Uterus (tissue), 4 donors: ENCODE results near the gene IKBKE. TPM values are rescaled to one million over a fixed set of nuclear protein-coding genes. Genes with fewer than 3 reads are reported as not detected.
A peak's percentile ranks its signal among the peaks of the same experiment; 100 is the strongest.

Experiments
- DNase-seq, 2 donors: peaks; one replicate each; pipeline ENCODE4 v3.0.0-alpha.2; 2019 to 2020
- H3K27ac ChIP-seq, 2 donors: fragments of 200-600 bp; sonication (generic); 1 replicate in 1 of 2; 2 replicates in 1 of 2; pipeline ENCODE4 v1.5.1; 2016 to 2018
- H3K27me3 ChIP-seq, 2 donors: fragments of 200-600 bp; sonication (generic); one replicate each; pipeline ENCODE4 v1.5.1; 2018 to 2019; ENCODE audit warnings: control low read depth in 1 of 2
- H3K36me3 ChIP-seq, 2 donors: fragments of 200-600 bp; sonication (generic); one replicate each; pipeline ENCODE4 v1.5.1; 2019; ENCODE audit warnings: control low read depth in 1 of 2
- H3K4me1 ChIP-seq, 2 donors: fragments of 200-600 bp; sonication (generic); one replicate each; pipeline ENCODE4 v1.5.1; 2018 to 2019; ENCODE audit warnings: control low read depth in 1 of 2
- H3K4me3 ChIP-seq, 2 donors: fragments of 200-600 bp; sonication (generic); 1 replicate in 1 of 2; 2 replicates in 1 of 2; pipeline ENCODE4 v1.5.1; 2018 to 2019; ENCODE audit warnings: mild to moderate bottlenecking in 1 of 2
- H3K9me3 ChIP-seq, 2 donors: fragments of 200-600 bp; sonication (generic); one replicate each; pipeline ENCODE4 v1.5.1; 2019; ENCODE audit warnings: control low read depth in 1 of 2
- POLR2A ChIP-seq, 2 donors: fragments of 450-650 bp; IDR thresholded peaks; one replicate each; pipeline ENCODE4 v1.6.1; 2016; ENCODE audit warnings: antibody characterized with exemption in 2 of 2, mild to moderate bottlenecking in 1 of 2, moderate library complexity in 1 of 2
- intact Hi-C: fragments of 100-400 bp; cut with DNase I; formaldehyde crosslinking; loops from one replicate; pipeline ENCODE4 v1.15.1; 2023; ENCODE audit warnings: low total_unique reads
- total RNA-seq, 4 donors: library from RNA; depleted of rRNA in 3 of 4; stranded (reverse); fragments of >200 nt in 3 of 4; gene quantifications; one replicate each; pipeline versions ENCODE4 v1.1.0 to v1.2.4, GENCODE V29; 2014 to 2023
- TF ChIP-seq, protein P1 (sequence below), 4 experiments: fragments of 200-600 bp in 2 of 4; fragments of 450-650 bp in 2 of 4; sonication (generic) in 2 of 4; IDR thresholded peaks; one replicate each; pipeline ENCODE4 v1.5.1; 2016 to 2019; ENCODE audit warnings: antibody characterized with exemption in 4 of 4, mild to moderate bottlenecking in 2 of 4, moderate library complexity in 1 of 4
- donor health status: DM: yes; HTN: yes; CAD: no.

IKBKE gene
- total RNA-seq, result 1 to 10 TPM in 2 of 4 donors, not detected in 2; 1.5 to 6.7 TPM

DNA sequence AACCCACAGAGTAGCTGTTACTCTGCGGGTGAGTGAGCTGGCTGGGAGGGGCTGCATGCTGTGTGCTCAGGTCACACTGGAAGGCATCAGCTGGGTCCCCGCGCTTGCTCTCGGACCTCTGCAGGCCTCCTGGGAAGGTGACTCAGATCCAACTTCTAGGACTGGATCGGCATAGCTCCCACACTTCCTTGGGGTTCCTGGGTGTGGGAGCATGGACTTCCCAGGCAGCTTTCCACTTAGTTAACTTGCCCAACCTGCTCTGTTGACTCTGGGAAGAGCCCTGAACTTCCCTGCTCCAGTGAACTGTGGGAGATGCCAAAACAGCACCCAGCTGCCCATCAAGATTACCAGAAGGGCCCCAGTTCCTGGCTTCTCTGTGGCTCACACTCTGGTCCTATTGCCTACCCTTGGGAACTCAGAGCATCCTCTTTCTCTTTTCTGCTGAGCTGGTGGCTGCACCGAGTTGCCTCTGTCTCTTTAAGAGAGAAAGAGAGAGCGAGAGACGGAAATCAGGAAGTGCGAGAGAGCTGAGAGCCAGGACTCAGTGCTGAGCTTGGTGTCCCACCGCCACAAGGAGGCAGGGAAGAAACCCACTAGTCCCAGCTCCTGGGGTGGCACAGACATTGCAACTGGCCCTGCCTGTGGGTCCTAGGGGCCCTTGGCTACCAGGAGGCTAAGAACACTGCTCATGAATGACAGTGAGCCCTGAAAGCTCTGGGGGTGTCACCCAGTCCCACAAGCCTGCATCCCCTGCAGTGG is at the start of gene IKBKE:
Gene IKBKE, plus strand, starts transcription at position 544 of the 759 bp plus-strand sequence. CDS start 2,752 bp downstream, outside the sequence.
- H3K36me3 ChIP-seq, result no peaks in the 10 kb centered on the region
- peak within 1 kb of the TSS in 1 of 2 donors; percentile 22 for H3K27ac ChIP-seq
- H3K4me1 ChIP-seq, result peaks cover 0 to 8% of the 10 kb centered on the region in 2 donors
- DNase-seq, result peak in 1 of 2 donors; percentile 34
- intact Hi-C loops, result no loop called here
- TF ChIP-seq POLR2A (IDR thresholded peaks at IDR 0.05), result no peak
- TF ChIP-seq, protein P1, sequence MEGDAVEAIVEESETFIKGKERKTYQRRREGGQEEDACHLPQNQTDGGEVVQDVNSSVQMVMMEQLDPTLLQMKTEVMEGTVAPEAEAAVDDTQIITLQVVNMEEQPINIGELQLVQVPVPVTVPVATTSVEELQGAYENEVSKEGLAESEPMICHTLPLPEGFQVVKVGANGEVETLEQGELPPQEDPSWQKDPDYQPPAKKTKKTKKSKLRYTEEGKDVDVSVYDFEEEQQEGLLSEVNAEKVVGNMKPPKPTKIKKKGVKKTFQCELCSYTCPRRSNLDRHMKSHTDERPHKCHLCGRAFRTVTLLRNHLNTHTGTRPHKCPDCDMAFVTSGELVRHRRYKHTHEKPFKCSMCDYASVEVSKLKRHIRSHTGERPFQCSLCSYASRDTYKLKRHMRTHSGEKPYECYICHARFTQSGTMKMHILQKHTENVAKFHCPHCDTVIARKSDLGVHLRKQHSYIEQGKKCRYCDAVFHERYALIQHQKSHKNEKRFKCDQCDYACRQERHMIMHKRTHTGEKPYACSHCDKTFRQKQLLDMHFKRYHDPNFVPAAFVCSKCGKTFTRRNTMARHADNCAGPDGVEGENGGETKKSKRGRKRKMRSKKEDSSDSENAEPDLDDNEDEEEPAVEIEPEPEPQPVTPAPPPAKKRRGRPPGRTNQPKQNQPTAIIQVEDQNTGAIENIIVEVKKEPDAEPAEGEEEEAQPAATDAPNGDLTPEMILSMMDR (IDR thresholded peaks at IDR 0.05), result peak in 1 of 4 experiments; percentile 12
- H3K9me3 ChIP-seq, result no peaks in the 10 kb centered on the region
- H3K4me3 ChIP-seq, result peak within 1 kb of the TSS; percentile 42 to 46
- H3K27me3 ChIP-seq, result no peaks in the 10 kb centered on the region

DNA sequence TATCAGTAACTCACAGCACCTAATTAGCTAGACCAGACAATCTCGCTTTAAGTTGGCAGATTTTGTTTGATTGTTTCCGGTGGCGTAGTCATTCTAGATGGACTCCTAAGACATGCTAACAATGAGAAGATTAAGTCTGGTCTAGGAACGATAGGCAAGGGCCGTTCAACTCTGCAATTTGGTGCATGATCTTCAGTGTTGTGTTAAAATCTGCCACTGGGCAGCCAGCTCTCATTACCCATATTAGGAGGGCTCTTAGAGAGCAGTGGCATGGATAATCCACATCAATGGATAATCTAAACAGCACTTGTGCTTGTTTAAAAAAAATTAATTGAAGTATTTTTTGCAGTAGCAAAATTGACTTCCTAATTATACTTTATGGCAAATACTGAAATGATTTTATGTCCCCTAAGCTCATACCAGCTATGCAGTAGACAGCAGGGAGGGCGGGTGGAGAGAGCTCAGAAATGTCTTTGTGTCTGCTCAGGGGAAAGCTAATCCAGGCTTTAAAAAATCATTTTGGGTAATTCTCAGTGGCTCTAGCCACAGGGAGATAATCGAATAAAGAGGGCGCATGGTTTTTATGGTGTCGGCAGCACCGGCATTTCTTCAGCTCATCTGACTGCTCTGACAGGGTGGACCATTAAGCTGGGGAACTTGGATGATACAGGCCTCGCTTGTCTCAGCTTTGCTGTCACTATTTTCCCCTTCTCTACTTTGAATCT is 48.5 kb upstream of the IKBKE start:
- Histone ChIP-seq H3K9me3 (no peaks in the 10 kb centered on the region), H3K27me3 (no peaks in the 10 kb centered on the region), H3K27ac (no peak overlapping the region), H3K4me3 (no peak overlapping the region), H3K36me3 (no peaks in the 10 kb centered on the region), H3K4me1 (no peaks in the 10 kb centered on the region)
- TF ChIP-seq POLR2A (IDR thresholded peaks at IDR 0.05), result no peak
- TF ChIP-seq, protein P1 (IDR thresholded peaks at IDR 0.05), result no peak
- DNase-seq, result no peak
- intact Hi-C loops, result no loop called here

DNA sequence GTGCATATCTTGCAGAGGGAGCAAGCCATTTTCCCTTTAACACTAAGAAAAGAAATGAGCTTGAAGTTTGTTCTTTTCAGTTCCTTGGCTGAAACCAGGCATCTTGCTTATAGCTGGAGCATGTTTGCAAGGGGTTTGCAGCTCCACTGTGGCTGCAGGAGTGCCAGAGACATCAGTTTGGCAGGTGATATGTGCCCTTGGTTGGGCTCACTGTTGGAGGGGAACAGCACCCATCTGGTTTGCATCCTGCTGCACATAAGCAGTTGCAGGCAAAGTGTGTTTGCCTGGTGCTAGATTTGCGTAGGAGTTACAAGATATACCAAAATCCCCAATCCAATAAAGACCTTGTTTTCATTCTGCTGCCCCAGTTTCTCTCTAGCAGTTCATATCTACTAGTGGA is 47.8 kb upstream of the IKBKE start:
- intact Hi-C loops, result no loop called here
- DNase-seq, result no peak
- Histone ChIP-seq H3K4me1 (no peaks in the 10 kb centered on the region), H3K36me3 (no peaks in the 10 kb centered on the region), H3K27ac (no peak overlapping the region), H3K9me3 (no peaks in the 10 kb centered on the region), H3K4me3 (no peak overlapping the region), H3K27me3 (no peaks in the 10 kb centered on the region)
- TF ChIP-seq, protein P1 (IDR thresholded peaks at IDR 0.05), result no peak
- TF ChIP-seq POLR2A (IDR thresholded peaks at IDR 0.05), result no peak

DNA sequence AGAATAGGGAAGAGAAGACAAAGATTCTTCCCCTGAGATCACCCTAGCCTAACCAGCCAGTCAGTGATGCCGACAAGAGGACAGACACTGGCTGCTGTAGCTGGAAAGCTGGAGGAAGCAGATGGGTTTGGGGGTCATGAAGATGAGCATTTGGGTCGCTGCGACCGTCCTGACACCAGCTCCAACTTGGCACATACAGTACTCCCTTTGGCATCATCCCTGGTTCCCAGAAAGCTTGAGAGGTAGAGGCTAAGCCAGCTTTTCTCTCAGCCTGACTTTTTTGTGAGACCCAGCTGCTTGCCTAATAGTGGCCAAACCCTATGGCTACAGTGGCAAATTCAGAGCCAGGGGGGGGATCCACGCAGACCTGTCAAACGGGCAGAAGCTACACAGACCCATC is 43.0 kb upstream of the IKBKE start:
- TF ChIP-seq, protein P1 (IDR thresholded peaks at IDR 0.05), result no peak
- no peak for TF ChIP-seq POLR2A (IDR thresholded peaks at IDR 0.05)
- H3K9me3 ChIP-seq, result no peaks in the 10 kb centered on the region
- H3K27me3 ChIP-seq, result no peaks in the 10 kb centered on the region
- H3K27ac ChIP-seq, result no peak overlapping the region
- no peak overlapping the region for H3K4me3 ChIP-seq
- H3K4me1 ChIP-seq, result peaks cover 0 to 8% of the 10 kb centered on the region in 2 donors
- no peaks in the 10 kb centered on the region for H3K36me3 ChIP-seq
- no peak for DNase-seq
- intact Hi-C loops, result no loop called here

DNA sequence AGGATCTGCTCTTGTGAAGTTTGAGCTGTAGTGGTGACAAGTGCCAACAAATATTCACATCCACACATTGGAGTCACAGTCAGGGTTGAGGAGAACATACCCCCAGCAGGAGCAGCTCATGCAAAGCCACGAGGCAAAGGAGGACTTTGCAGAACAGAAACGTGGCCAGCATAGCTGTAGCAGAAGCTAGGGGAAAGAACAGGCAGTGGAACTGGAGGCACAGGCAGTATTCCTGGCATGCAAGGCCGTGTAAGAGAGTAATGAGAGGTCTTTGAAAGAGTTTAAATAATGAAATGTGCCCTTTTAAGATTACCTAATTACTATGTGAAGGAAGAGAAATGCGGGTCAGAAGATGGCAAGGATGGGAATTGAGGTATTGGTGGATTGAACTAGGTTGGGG is 40.9 kb upstream of the IKBKE start:
- no peaks in the 10 kb centered on the region for H3K36me3 ChIP-seq
- DNase-seq, result no peak
- peak overlapping the region; percentile 40 to 47 for H3K27ac ChIP-seq
- no peak overlapping the region for H3K4me3 ChIP-seq
- peaks cover 0 to 8% of the 10 kb centered on the region in 2 donors for H3K4me1 ChIP-seq
- intact Hi-C loops, result no loop called here
- no peaks in the 10 kb centered on the region for H3K27me3 ChIP-seq
- no peaks in the 10 kb centered on the region for H3K9me3 ChIP-seq
- no peak for TF ChIP-seq POLR2A (IDR thresholded peaks at IDR 0.05)
- TF ChIP-seq, protein P1 (IDR thresholded peaks at IDR 0.05), result no peak
